WTC11 (cell line): ENCODE results near the gene NAV2. TPM values are rescaled to one million over a fixed set of nuclear protein-coding genes. Genes with fewer than 3 reads are reported as not detected.

ENCODE experiments used
- ATAC-seq: fragments of 200-7000 bp; cut with Tn5 transposase; 2 replicates; pipeline ENCODE4 v1.10.0; 2021; ENCODE audit warnings: mild to moderate bottlenecking, moderate library complexity
- CTCF ChIA-PET: fragments of 300-600 bp; sonication (Branson Sonifier 250); formaldehyde crosslinking; loops from one replicate; lab custom pipeline; 2021; ENCODE audit warnings: antibody characterized with exemption; lab: Charles Lee
- POLR2A ChIA-PET: fragments of 350-600 bp; sonication (Branson Sonifier 250); formaldehyde crosslinking; loops from one replicate; lab custom pipeline; 2021; ENCODE audit warnings: antibody characterized with exemption; lab: Charles Lee
- DNase-seq: peaks from one replicate; pipeline ENCODE4 v3.0.0; 2021; ENCODE audit warnings: low spot score
- H3K27ac Mint-ChIP-seq: 2 replicates; pipeline ENCODE4 v1.8.0; 2021; ENCODE audit warnings: mixed read lengths
- H3K27me3 Mint-ChIP-seq: 2 replicates; pipeline ENCODE4 v1.8.0; 2021; ENCODE audit warnings: low read depth, mild to moderate bottlenecking, moderate library complexity, mixed read lengths
- H3K36me3 Mint-ChIP-seq: 2 replicates; pipeline ENCODE4 v1.8.0; 2021; ENCODE audit warnings: mixed read lengths
- H3K4me1 Mint-ChIP-seq: 2 replicates; pipeline ENCODE4 v1.8.0; 2022; ENCODE audit warnings: mixed read lengths
- H3K4me3 Mint-ChIP-seq: 2 replicates; pipeline ENCODE4 v1.8.0; 2021; ENCODE audit warnings: mild to moderate bottlenecking, moderate library complexity, mixed read lengths
- H3K9me3 Mint-ChIP-seq: 2 replicates; pipeline ENCODE4 v1.8.0; 2021; ENCODE audit warnings: mixed read lengths
- ATF1 ChIP-seq: sonication (generic); formaldehyde crosslinking; IDR thresholded peaks from 2 replicates; pipeline ENCODE4 v1.8.1; 2023; ENCODE audit warnings: mild to moderate bottlenecking, moderate library complexity, missing genetic modification reagents
- ESRRA ChIP-seq: sonication (generic); formaldehyde crosslinking; IDR thresholded peaks from 2 replicates; pipeline ENCODE4 v1.8.1; 2022; ENCODE audit warnings: mild to moderate bottlenecking, missing genetic modification reagents, borderline replicate concordance
- ETV6 ChIP-seq: sonication (generic); formaldehyde crosslinking; IDR thresholded peaks from 2 replicates; pipeline ENCODE4 v1.8.1; 2022; ENCODE audit warnings: mild to moderate bottlenecking, missing genetic modification reagents
- JUN ChIP-seq: sonication (generic); formaldehyde crosslinking; IDR thresholded peaks from 2 replicates; pipeline ENCODE4 v1.8.0; 2023; ENCODE audit warnings: mild to moderate bottlenecking, missing genetic modification reagents
- NR3C1 ChIP-seq: sonication (generic); formaldehyde crosslinking; conservative IDR thresholded peaks from 2 replicates; pipeline ENCODE4 v1.8.1; 2023; ENCODE audit warnings: low read depth, mild to moderate bottlenecking, missing genetic modification reagents
- RELA ChIP-seq: sonication (generic); formaldehyde crosslinking; IDR thresholded peaks from 2 replicates; pipeline ENCODE4 v1.8.1; 2022; ENCODE audit warnings: missing genetic modification reagents, mild to moderate bottlenecking, borderline replicate concordance
- ZNF138 ChIP-seq: sonication (generic); formaldehyde crosslinking; conservative IDR thresholded peaks from 2 replicates; pipeline ENCODE4 v1.8.1; 2022; ENCODE audit warnings: mild to moderate bottlenecking, moderate library complexity, missing genetic modification reagents
- total RNA-seq: library from RNA; stranded (reverse); gene quantifications from 3 replicates; pipeline ENCODE4 v1.2.3, GENCODE V29; 2021
- TF ChIP-seq, protein P1 (sequence below): fragments of 250-450 bp; sonication (Bioruptor Pico); IDR thresholded peaks from 2 replicates; pipeline ENCODE4 v1.9.0; 2021; ENCODE audit warnings: mild to moderate bottlenecking, borderline replicate concordance
- TF ChIP-seq, protein P2 (sequence below): sonication (generic); formaldehyde crosslinking; IDR thresholded peaks from 2 replicates; pipeline ENCODE4 v1.8.0; 2022; ENCODE audit warnings: mild to moderate bottlenecking, missing genetic modification reagents
- TF ChIP-seq, protein P3 (sequence below): fragments of 250-450 bp; sonication (Bioruptor Pico); IDR thresholded peaks from 2 replicates; pipeline ENCODE4 v1.9.0; 2021; ENCODE audit warnings: moderate library complexity, mild to moderate bottlenecking, inconsistent platforms, borderline replicate concordance
- TF ChIP-seq, protein P4 (sequence below): sonication (generic); formaldehyde crosslinking; IDR thresholded peaks from 2 replicates; pipeline ENCODE4 v1.8.1; 2022; ENCODE audit warnings: mild to moderate bottlenecking, moderate library complexity, missing genetic modification reagents
- TF ChIP-seq, protein P5 (sequence below): sonication (generic); formaldehyde crosslinking; IDR thresholded peaks from 2 replicates; pipeline ENCODE4 v1.8.0; 2022; ENCODE audit warnings: mild to moderate bottlenecking, missing genetic modification reagents
- TF ChIP-seq, protein P6 (sequence below): sonication (generic); formaldehyde crosslinking; IDR thresholded peaks from 2 replicates; pipeline ENCODE4 v1.8.0; 2023; ENCODE audit warnings: mild to moderate bottlenecking, missing genetic modification reagents
- TF ChIP-seq, protein P7 (sequence below): sonication (generic); formaldehyde crosslinking; IDR thresholded peaks from 2 replicates; pipeline ENCODE4 v1.8.1; 2022; ENCODE audit warnings: mild to moderate bottlenecking, missing genetic modification reagents, moderate library complexity, borderline replicate concordance

NAV2 gene
- total RNA-seq, 1 experiment from 2014 or later: 42.8 TPM

DNA sequence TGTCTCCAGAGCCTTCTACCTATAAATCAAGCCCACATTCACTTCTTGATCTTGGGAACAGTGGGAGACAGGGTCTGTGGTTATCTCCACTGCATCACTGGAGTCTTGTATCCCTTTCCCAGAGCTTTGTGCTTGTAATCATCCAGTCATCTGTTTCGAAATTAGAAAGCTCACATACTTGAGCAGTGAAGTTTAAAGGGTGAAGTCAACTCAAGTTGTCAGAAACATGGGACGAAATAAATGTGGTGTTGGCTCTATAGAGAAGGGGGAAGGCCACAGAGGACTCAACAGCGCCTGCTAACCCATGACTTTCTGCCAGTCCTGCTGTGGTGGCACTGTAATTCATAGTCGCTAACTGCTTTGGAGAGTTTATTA is 250.2 kb downstream of the NAV2 start:
- no peak overlapping the region for H3K27ac Mint-ChIP-seq
- TF ChIP-seq ZNF138 (CRISPR knock-in tag) (no peak), ATF1 (CRISPR knock-in tag) (no peak), NR3C1 (CRISPR knock-in tag) (no peak), JUN (CRISPR knock-in tag) (no peak), ESRRA (no peak), ETV6 (CRISPR knock-in tag) (no peak), RELA (CRISPR knock-in tag) (no peak)
- TF ChIP-seq, protein P1, sequence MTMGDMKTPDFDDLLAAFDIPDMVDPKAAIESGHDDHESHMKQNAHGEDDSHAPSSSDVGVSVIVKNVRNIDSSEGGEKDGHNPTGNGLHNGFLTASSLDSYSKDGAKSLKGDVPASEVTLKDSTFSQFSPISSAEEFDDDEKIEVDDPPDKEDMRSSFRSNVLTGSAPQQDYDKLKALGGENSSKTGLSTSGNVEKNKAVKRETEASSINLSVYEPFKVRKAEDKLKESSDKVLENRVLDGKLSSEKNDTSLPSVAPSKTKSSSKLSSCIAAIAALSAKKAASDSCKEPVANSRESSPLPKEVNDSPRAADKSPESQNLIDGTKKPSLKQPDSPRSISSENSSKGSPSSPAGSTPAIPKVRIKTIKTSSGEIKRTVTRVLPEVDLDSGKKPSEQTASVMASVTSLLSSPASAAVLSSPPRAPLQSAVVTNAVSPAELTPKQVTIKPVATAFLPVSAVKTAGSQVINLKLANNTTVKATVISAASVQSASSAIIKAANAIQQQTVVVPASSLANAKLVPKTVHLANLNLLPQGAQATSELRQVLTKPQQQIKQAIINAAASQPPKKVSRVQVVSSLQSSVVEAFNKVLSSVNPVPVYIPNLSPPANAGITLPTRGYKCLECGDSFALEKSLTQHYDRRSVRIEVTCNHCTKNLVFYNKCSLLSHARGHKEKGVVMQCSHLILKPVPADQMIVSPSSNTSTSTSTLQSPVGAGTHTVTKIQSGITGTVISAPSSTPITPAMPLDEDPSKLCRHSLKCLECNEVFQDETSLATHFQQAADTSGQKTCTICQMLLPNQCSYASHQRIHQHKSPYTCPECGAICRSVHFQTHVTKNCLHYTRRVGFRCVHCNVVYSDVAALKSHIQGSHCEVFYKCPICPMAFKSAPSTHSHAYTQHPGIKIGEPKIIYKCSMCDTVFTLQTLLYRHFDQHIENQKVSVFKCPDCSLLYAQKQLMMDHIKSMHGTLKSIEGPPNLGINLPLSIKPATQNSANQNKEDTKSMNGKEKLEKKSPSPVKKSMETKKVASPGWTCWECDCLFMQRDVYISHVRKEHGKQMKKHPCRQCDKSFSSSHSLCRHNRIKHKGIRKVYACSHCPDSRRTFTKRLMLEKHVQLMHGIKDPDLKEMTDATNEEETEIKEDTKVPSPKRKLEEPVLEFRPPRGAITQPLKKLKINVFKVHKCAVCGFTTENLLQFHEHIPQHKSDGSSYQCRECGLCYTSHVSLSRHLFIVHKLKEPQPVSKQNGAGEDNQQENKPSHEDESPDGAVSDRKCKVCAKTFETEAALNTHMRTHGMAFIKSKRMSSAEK (CRISPR knock-in tag): no peak
- TF ChIP-seq, protein P2, sequence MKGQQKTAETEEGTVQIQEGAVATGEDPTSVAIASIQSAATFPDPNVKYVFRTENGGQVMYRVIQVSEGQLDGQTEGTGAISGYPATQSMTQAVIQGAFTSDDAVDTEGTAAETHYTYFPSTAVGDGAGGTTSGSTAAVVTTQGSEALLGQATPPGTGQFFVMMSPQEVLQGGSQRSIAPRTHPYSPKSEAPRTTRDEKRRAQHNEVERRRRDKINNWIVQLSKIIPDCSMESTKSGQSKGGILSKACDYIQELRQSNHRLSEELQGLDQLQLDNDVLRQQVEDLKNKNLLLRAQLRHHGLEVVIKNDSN (CRISPR knock-in tag): no peak
- TF ChIP-seq, protein P3, sequence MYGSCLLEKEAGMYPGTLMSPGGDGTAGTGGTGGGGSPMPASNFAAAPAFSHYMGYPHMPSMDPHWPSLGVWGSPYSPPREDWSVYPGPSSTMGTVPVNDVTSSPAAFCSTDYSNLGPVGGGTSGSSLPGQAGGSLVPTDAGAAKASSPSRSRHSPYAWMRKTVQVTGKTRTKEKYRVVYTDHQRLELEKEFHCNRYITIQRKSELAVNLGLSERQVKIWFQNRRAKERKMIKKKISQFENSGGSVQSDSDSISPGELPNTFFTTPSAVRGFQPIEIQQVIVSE (CRISPR knock-in tag): no peak
- TF ChIP-seq, protein P4, sequence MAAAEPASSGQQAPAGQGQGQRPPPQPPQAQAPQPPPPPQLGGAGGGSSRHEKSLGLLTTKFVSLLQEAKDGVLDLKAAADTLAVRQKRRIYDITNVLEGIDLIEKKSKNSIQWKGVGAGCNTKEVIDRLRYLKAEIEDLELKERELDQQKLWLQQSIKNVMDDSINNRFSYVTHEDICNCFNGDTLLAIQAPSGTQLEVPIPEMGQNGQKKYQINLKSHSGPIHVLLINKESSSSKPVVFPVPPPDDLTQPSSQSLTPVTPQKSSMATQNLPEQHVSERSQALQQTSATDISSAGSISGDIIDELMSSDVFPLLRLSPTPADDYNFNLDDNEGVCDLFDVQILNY (CRISPR knock-in tag): no peak
- TF ChIP-seq, protein P5, sequence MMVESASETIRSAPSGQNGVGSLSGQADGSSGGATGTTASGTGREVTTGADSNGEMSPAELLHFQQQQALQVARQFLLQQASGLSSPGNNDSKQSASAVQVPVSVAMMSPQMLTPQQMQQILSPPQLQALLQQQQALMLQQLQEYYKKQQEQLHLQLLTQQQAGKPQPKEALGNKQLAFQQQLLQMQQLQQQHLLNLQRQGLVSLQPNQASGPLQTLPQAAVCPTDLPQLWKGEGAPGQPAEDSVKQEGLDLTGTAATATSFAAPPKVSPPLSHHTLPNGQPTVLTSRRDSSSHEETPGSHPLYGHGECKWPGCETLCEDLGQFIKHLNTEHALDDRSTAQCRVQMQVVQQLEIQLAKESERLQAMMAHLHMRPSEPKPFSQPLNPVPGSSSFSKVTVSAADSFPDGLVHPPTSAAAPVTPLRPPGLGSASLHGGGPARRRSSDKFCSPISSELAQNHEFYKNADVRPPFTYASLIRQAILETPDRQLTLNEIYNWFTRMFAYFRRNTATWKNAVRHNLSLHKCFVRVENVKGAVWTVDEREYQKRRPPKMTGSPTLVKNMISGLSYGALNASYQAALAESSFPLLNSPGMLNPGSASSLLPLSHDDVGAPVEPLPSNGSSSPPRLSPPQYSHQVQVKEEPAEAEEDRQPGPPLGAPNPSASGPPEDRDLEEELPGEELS (CRISPR knock-in tag): no peak
- TF ChIP-seq, protein P6, sequence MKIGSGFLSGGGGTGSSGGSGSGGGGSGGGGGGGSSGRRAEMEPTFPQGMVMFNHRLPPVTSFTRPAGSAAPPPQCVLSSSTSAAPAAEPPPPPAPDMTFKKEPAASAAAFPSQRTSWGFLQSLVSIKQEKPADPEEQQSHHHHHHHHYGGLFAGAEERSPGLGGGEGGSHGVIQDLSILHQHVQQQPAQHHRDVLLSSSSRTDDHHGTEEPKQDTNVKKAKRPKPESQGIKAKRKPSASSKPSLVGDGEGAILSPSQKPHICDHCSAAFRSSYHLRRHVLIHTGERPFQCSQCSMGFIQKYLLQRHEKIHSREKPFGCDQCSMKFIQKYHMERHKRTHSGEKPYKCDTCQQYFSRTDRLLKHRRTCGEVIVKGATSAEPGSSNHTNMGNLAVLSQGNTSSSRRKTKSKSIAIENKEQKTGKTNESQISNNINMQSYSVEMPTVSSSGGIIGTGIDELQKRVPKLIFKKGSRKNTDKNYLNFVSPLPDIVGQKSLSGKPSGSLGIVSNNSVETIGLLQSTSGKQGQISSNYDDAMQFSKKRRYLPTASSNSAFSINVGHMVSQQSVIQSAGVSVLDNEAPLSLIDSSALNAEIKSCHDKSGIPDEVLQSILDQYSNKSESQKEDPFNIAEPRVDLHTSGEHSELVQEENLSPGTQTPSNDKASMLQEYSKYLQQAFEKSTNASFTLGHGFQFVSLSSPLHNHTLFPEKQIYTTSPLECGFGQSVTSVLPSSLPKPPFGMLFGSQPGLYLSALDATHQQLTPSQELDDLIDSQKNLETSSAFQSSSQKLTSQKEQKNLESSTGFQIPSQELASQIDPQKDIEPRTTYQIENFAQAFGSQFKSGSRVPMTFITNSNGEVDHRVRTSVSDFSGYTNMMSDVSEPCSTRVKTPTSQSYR (CRISPR knock-in tag): no peak
- TF ChIP-seq, protein P7, sequence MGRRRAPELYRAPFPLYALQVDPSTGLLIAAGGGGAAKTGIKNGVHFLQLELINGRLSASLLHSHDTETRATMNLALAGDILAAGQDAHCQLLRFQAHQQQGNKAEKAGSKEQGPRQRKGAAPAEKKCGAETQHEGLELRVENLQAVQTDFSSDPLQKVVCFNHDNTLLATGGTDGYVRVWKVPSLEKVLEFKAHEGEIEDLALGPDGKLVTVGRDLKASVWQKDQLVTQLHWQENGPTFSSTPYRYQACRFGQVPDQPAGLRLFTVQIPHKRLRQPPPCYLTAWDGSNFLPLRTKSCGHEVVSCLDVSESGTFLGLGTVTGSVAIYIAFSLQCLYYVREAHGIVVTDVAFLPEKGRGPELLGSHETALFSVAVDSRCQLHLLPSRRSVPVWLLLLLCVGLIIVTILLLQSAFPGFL (CRISPR knock-in tag): no peak
- TF ChIP-seq, all 79 proteins: peak for 0
- H3K27me3 Mint-ChIP-seq: no peaks in the 10 kb centered on the region

More for the DNA sequence above, 250.2 kb downstream of the NAV2 start:
- CTCF ChIA-PET: interaction anchor here (2.1 to 3.0 kb wide), 2 partner anchors 9 to 166 kb away, joined by 7 to 20 read pairs; no protein-coding TSS in a partner anchor
- DNase-seq (no peak), ATAC-seq (no peak)
- Mint-ChIP-seq H3K9me3 (no peaks in the 10 kb centered on the region), H3K4me3 (no peak overlapping the region), H3K36me3 (peaks cover 16% of the 10 kb centered on the region; the same call in 1 of the 2 replicates), H3K4me1 (no peaks in the 10 kb centered on the region)
- POLR2A ChIA-PET: interaction anchor here (1.0 kb wide), 1 partner anchor 37 kb away, joined by 3 read pairs; no protein-coding TSS in a partner anchor
